Measurements from ENCODE around the gene PDZD2. TPM values are rescaled to one million over a fixed set of nuclear protein-coding genes. Genes with fewer than 3 reads are reported as not detected.
A peak's percentile ranks its signal among the peaks of the same experiment; 100 is the strongest.

Gene PDZD2
- total RNA-seq, 3 donors from 2014 or later, result 1.8 to 10.1 (median 2.1) TPM

DNA sequence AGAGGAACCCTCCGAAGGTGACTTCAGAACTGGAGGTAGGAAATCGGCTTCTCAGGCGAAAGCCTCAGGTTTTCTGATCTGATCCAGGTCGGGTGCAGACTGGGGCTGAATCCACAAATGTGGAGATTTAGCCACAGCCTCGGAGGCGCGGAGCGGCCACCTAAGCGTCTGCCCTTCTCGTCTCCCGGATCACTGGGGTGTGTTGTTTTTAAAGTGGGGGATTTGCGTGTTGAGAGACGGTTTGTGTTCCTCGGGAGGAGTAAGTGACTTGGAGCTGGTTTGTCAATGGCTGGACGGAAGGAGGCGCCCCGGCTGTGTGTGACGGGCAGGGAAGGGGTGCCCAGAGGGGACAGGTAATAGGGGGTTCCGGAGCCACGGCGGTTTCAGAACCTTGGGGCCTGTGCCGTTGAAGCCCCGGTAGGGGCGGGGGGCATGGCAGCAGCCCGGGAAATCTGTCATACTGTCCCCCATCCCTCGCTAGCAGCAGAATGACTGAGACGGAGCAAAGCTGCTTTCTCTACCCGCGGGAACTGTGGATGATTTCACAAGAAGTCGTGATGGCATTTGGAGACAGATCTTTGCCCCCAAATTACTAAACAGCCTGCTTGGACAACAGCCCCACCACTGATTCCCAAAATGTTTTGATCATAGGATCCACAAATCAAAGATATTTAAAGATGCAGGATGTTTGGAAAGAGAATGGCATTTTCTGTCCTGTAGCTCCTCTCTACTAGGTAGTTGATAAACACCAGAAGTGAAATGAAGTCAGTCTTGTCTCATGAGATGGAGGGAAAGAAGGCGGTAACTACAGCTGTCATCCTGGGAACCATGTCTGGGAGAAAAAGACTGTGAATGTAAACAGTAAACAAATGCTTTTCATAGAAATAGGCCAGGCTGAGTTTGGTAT lies 216.5 kb downstream of the PDZD2 start:
- peak in 1 of 3 donors; percentile 27 for DNase-seq
- Histone ChIP-seq H3K9me3 (peaks cover 21% of the 10 kb centered on the region), H3K4me3 (no peak overlapping the region), H3K4me1 (ENCODE audit: low read depth) (peaks cover 4% of the 10 kb centered on the region), H3K36me3 (ENCODE audit: low read depth) (no peaks in the 10 kb centered on the region)
- TF ChIP-seq, protein P1, sequence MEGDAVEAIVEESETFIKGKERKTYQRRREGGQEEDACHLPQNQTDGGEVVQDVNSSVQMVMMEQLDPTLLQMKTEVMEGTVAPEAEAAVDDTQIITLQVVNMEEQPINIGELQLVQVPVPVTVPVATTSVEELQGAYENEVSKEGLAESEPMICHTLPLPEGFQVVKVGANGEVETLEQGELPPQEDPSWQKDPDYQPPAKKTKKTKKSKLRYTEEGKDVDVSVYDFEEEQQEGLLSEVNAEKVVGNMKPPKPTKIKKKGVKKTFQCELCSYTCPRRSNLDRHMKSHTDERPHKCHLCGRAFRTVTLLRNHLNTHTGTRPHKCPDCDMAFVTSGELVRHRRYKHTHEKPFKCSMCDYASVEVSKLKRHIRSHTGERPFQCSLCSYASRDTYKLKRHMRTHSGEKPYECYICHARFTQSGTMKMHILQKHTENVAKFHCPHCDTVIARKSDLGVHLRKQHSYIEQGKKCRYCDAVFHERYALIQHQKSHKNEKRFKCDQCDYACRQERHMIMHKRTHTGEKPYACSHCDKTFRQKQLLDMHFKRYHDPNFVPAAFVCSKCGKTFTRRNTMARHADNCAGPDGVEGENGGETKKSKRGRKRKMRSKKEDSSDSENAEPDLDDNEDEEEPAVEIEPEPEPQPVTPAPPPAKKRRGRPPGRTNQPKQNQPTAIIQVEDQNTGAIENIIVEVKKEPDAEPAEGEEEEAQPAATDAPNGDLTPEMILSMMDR (IDR thresholded peaks at IDR 0.05), result no peak
- ATAC-seq, result no peak
- intact Hi-C loops (cut with DNase I, micrococcal nuclease), result no loop called here

DNA sequence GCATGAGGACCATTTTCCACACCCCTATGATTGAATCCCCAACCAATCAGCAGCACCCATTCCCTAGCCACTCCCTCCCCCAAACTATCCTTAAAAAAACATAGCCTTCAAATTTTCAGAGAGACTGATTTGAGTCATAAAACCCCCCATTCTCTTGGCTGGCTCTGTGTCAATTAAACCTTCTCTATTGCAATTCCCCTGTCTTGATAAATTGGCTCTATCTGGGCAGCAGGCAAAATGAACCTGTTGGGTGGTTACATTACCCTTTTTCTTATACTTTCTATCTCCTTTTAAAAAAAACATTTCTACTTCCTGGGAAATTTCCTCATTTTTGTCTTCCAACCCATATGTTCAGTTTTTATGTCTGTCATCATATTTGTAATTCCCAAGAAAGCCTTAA lies 220.2 kb downstream of the PDZD2 start:
- TF ChIP-seq, protein P1 (IDR thresholded peaks at IDR 0.05), result no peak
- Histone ChIP-seq H3K4me1 (ENCODE audit: low read depth) (peaks cover 4% of the 10 kb centered on the region), H3K4me3 (no peak overlapping the region), H3K36me3 (ENCODE audit: low read depth) (no peaks in the 10 kb centered on the region), H3K9me3 (peaks cover 22% of the 10 kb centered on the region)
- ATAC-seq, result no peak
- intact Hi-C loops (cut with DNase I, micrococcal nuclease), result no loop called here
- no peak for DNase-seq

DNA sequence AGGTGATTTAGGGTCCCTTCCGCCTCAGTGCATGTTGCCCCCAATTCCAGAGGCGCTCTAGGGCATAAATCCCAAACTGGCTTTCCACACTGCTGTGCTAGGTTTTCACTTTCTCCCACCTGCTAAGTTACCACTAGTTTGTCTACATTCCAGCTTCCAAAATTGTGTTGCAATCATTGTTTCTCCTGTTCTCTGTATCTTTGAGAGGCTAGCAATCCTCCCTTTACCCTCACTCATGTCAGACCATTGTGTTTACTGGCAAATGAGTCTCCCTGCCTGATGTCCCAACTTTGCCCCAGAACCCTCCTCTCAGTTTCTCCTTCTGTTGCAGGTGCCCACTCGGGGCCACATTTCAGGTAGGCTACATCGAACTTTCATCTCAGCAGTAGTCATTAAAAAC lies 221.3 kb downstream of the PDZD2 start:
- no peaks in the 10 kb centered on the region for H3K4me1 ChIP-seq (ENCODE audit: low read depth)
- TF ChIP-seq, protein P1 (IDR thresholded peaks at IDR 0.05), result no peak
- DNase-seq, result no peak
- no peak for ATAC-seq
- H3K4me3 ChIP-seq, result no peak overlapping the region
- H3K36me3 ChIP-seq (ENCODE audit: low read depth), result no peaks in the 10 kb centered on the region
- intact Hi-C loops (cut with DNase I, micrococcal nuclease), result no loop called here
- H3K9me3 ChIP-seq, result peaks cover 22% of the 10 kb centered on the region

DNA sequence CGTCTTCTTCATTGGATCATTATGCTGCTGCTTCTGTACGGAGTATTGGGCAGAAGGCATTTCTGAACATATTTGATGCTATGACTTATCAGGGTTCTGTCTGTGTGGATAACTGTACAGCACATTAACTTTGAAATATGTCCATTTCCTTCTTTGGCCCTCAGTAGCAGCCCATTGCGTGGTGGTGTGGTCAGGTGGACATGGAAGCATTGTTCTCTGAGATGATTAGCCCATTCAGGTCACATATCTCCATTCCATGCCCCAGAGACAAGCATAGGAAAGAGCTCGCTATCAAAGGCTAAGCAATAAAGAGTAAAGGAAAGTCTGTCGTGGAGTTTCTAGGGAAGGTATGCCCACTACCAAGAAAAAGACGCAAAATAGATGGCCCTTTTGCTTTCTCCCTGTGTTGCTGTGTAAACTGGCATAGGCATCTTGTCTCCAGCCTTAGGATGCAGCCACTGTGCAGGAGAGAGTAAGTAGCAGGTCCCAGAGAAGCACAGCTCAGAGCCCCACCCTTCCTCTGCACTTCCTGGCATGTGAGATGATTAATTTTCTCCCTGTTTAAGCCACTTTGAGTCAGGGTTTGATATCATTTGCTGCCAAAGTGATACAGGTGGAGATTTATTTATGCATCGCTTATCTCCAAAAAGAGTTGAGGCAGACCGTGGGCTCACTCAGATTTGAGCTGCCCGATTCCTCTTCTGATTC lies 221.9 kb downstream of the PDZD2 start:
- Histone ChIP-seq H3K9me3 (peaks cover 22% of the 10 kb centered on the region), H3K4me1 (ENCODE audit: low read depth) (no peaks in the 10 kb centered on the region), H3K36me3 (ENCODE audit: low read depth) (no peaks in the 10 kb centered on the region), H3K4me3 (no peak overlapping the region)
- intact Hi-C loops (cut with DNase I, micrococcal nuclease), result no loop called here
- TF ChIP-seq, protein P1 (IDR thresholded peaks at IDR 0.05), result no peak
- ATAC-seq, result no peak
- DNase-seq, result no peak

DNA sequence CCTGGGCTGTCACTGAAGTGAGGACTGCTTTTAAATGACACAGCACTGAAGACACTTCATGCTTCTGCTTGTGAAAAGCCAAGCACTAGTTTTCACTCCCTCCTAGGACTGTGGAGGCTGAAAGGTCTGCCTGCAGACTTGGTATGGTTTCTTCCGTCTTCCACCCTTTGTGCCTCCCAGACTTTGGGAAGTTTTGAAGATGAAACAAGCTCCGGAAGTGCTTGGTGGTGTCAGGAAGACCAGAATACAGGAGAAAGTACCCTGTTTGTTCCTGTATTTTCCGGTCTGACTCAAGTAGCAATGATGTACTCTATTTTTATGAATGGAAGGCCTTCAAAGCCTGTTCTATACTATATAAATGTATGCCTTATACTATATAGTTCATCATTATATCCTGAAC lies 222.7 kb downstream of the PDZD2 start:
- Histone ChIP-seq H3K4me3 (no peak overlapping the region), H3K4me1 (ENCODE audit: low read depth) (no peaks in the 10 kb centered on the region), H3K9me3 (peaks cover 22% of the 10 kb centered on the region), H3K36me3 (ENCODE audit: low read depth) (no peaks in the 10 kb centered on the region)
- TF ChIP-seq, protein P1 (IDR thresholded peaks at IDR 0.05), result no peak
- DNase-seq (no peak), ATAC-seq (no peak)
- intact Hi-C loops (cut with DNase I, micrococcal nuclease), result no loop called here
